Right atrium auricular region (tissue), 2 donors: ENCODE results near the gene NIN. TPM values are rescaled to one million over a fixed set of nuclear protein-coding genes. Genes with fewer than 3 reads are reported as not detected.
A peak's percentile ranks its signal among the peaks of the same experiment; 100 is the strongest.

Experiments used
- DNase-seq: peaks from one replicate; pipeline ENCODE4 v3.0.0-alpha.2; 2019; ENCODE audit warnings: low spot score
- H3K27ac ChIP-seq, 2 donors: fragments of 200-600 bp; sonication (generic); 1 replicate in 1 of 2; 2 replicates in 1 of 2; pipeline ENCODE4 v1.5.1; 2016 to 2019
- H3K27me3 ChIP-seq, 2 donors: fragments of 200-600 bp; sonication (generic); one replicate each; pipeline versions ENCODE4 v1.5.1 to v1.6.0; 2017 to 2019
- H3K36me3 ChIP-seq: fragments of 200-600 bp; sonication (generic); one replicate; pipeline ENCODE4 v1.5.1; 2016
- H3K4me1 ChIP-seq, 2 donors: fragments of 200-600 bp; sonication (generic); one replicate each; pipeline versions ENCODE4 v1.5.1 to v1.6.0; 2017 to 2019
- H3K4me3 ChIP-seq, 2 donors: fragments of 200-600 bp; sonication (generic); 1 replicate in 1 of 2; 2 replicates in 1 of 2; pipeline ENCODE4 v1.5.1; 2017 to 2019; ENCODE audit warnings: mild to moderate bottlenecking in 1 of 2, moderate library complexity in 1 of 2
- H3K9me3 ChIP-seq, 2 donors: fragments of 200-600 bp; sonication (generic); one replicate each; pipeline ENCODE4 v1.5.1; 2019
- total RNA-seq, 2 donors: library from RNA; depleted of rRNA; stranded (reverse); fragments of >200 nt; gene quantifications; one replicate each; pipeline ENCODE4 v1.1.0, GENCODE V29; 2016
- TF ChIP-seq, protein P1 (sequence below), 2 donors: fragments of 200-600 bp; sonication (generic); IDR thresholded peaks; one replicate each; pipeline ENCODE4 v1.5.1; 2019; ENCODE audit warnings: antibody characterized with exemption in 2 of 2

The NIN gene
- total RNA-seq, 2 donors from 2014 or later = 30.1 to 49.7 TPM

DNA sequence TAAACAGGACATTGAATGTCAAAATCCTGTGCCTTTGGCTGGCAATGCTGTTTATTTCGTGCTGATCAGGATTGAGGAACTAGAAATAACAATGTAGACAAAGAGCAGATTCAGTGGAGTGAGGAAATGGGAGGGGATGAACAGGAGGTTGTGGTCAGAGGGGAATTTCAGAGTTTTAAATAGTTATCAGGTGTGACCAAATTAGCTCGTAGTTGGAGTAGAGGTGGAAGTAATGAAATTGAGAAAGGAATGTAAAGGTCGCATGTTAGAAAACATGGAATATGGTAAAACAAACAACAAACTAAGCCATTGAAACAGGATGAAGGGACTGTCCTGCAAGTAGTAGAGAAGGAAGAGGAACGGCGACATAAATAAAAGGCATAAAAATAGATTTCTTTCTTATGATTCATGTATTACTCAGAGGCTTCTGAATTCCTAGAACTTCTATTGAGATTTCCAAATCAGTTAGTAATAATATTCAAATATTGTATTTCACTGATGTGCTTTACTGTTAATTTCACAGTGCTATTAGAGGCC, 153.4 kb downstream of the NIN start:
- no peak overlapping the region for H3K4me3 ChIP-seq
- no peaks in the 10 kb centered on the region for H3K9me3 ChIP-seq
- no peaks in the 10 kb centered on the region for H3K27me3 ChIP-seq
- H3K27ac ChIP-seq = peak overlapping the region in 1 of 2 donors; percentile 20
- H3K36me3 ChIP-seq = no peaks in the 10 kb centered on the region
- H3K4me1 ChIP-seq = peaks cover 0 to 16% of the 10 kb centered on the region in 2 donors
- TF ChIP-seq, protein P1, sequence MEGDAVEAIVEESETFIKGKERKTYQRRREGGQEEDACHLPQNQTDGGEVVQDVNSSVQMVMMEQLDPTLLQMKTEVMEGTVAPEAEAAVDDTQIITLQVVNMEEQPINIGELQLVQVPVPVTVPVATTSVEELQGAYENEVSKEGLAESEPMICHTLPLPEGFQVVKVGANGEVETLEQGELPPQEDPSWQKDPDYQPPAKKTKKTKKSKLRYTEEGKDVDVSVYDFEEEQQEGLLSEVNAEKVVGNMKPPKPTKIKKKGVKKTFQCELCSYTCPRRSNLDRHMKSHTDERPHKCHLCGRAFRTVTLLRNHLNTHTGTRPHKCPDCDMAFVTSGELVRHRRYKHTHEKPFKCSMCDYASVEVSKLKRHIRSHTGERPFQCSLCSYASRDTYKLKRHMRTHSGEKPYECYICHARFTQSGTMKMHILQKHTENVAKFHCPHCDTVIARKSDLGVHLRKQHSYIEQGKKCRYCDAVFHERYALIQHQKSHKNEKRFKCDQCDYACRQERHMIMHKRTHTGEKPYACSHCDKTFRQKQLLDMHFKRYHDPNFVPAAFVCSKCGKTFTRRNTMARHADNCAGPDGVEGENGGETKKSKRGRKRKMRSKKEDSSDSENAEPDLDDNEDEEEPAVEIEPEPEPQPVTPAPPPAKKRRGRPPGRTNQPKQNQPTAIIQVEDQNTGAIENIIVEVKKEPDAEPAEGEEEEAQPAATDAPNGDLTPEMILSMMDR (IDR thresholded peaks at IDR 0.05) = no peak
- no peak for DNase-seq

DNA sequence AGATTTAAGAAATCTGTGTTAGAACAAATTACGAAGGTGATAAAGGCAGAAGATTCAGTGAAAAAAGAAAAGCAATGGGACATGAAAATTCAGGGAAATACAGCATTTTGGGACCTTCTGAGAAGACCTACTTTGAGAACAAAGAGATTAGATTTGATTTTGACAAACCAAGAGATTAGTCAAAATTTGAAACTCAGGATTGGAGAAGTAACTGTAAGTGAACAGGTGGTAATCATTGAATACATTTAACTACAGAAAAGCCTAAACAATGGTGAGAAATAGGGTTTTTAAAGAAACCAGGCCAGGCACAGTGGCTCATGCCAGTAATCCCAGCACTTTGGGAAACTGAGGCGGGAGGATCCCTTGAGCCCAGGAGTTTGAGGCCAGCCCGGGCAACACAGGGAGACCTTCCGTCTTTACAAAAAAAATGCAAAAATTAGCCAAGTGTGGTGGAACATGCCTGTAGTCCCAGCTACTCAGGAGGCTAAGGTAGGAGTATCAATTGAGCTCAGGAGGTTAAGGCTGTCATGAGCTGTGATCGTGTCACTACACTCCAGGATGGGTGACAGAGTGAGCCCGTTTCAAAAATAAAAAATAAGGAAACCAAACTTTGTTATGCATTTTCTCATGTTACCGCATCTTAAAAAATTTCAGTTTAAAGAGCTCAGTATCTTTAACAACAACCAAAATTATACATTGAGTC, 154.0 kb downstream of the NIN start:
- H3K4me3 ChIP-seq = no peak overlapping the region

DNA sequence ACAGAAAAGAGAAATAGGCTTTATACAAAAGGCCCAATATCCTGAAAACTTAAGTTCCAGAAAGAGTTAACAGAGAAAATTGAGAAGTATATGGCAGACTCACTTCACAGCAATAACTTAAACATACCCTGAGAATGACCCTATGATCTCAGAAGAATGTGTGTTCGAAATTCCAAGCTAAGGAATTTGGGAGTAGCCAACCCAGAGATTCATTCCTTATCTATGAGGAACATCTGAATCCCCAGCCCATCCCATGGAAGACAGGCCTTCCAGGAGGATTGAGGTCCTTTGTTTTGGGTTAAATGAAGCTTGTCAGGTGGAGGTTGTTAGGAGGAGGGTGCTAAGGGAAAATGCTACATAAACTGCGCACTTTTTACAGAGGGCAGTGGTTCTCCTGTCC, 155.4 kb downstream of the NIN start:
- no peak overlapping the region for H3K27ac ChIP-seq
- TF ChIP-seq, protein P1 (IDR thresholded peaks at IDR 0.05) = no peak
- no peaks in the 10 kb centered on the region for H3K36me3 ChIP-seq
- peaks cover 0 to 16% of the 10 kb centered on the region in 2 donors for H3K4me1 ChIP-seq
- H3K4me3 ChIP-seq = no peak overlapping the region
- DNase-seq = no peak
- H3K9me3 ChIP-seq = no peaks in the 10 kb centered on the region
- H3K27me3 ChIP-seq = no peaks in the 10 kb centered on the region

More for the DNA sequence above, 154.0 kb downstream of the NIN start:
- Histone ChIP-seq H3K27me3 (no peaks in the 10 kb centered on the region), H3K9me3 (no peaks in the 10 kb centered on the region), H3K27ac (peak overlapping the region in 1 of 2 donors; percentile 20), H3K36me3 (no peaks in the 10 kb centered on the region), H3K4me1 (peaks cover 0 to 16% of the 10 kb centered on the region in 2 donors)
- TF ChIP-seq, protein P1 (IDR thresholded peaks at IDR 0.05) = no peak
- no peak for DNase-seq

DNA sequence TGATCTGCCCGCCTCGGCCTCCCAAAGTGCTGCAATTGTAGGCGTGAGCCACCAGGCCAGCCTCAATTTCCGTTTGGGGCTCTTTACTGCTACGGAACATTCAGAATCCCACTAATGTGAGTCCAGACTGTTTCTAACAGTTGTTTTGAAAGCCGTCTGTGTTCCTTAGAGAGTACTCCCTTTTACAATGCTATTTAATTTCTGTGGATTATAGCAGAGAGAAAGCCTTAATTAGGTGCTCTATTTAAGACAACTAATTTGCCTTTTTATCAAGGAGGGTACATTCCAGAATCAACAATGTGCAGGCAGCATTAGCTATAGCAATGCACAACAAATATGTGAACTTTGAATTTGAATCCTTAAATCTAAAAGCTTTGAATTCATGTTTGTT, 160.1 kb downstream of the NIN start:
- peaks cover 0 to 18% of the 10 kb centered on the region in 2 donors for H3K4me1 ChIP-seq
- TF ChIP-seq, protein P1 (IDR thresholded peaks at IDR 0.05) = no peak
- H3K27me3 ChIP-seq = no peaks in the 10 kb centered on the region
- no peak overlapping the region for H3K4me3 ChIP-seq
- no peak overlapping the region for H3K27ac ChIP-seq
- H3K36me3 ChIP-seq = no peaks in the 10 kb centered on the region
- no peak for DNase-seq
- H3K9me3 ChIP-seq = no peaks in the 10 kb centered on the region

DNA sequence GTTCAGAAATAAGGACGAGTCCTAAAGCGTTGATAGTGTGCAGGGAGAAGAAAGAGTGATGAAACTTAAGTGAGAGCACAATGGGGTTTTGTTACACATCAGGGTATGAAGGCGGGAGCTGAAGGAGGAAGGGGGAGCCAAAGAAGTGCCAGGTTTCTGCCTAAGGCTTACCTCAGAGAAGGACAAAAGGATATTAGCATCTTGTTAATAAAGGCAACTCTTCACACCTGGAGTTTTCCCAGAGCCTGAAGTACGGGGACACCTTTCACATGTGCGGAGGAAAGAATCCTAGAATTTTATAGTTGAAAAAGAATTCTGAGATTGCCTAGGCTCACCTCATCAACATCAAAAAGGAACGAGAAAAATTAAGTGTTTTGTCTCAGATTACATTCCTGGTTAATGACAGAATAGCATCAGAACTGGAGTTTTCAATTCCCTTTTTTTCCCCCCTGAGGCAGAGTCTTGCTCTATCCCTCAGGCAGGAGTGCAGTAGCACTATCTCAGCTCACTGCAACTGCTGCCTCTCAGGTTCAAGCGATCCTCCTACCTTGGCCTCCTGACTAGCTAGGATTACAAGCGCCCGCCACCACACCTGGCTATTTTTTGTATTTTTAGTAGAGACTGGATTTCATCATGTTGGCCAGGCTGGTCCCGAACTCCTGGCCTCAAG, 160.6 kb downstream of the NIN start:
- DNase-seq = no peak

More for the DNA sequence above, 160.6 kb downstream of the NIN start:
- peaks cover 0 to 23% of the 10 kb centered on the region in 2 donors for H3K4me1 ChIP-seq
- H3K9me3 ChIP-seq = no peaks in the 10 kb centered on the region
- H3K36me3 ChIP-seq = no peaks in the 10 kb centered on the region
- TF ChIP-seq, protein P1 (IDR thresholded peaks at IDR 0.05) = no peak
- H3K4me3 ChIP-seq = no peak overlapping the region
- H3K27ac ChIP-seq = no peak overlapping the region
- no peaks in the 10 kb centered on the region for H3K27me3 ChIP-seq

Other genes with a start within 250 kb of the NIN start
- 10 to 100 TPM; 25.4 to 29.7 TPM for gene SAV1, start 162.9 kb downstream of the NIN start, total RNA-seq
- gene ABHD12B, start 40.9 kb upstream of the NIN start, total RNA-seq = under 1 TPM in 1 of 2 donors, not detected in 1; 0.83 TPM
- gene PYGL, start 113.3 kb upstream of the NIN start, total RNA-seq = 10 to 100 TPM in 1 of 2 donors, 1 to 10 TPM in 1; 7.0 to 27.1 TPM